Measurements from ENCODE around the gene HMGCL.
"Not testable (repeated sequence)": the region's sequence is repeated elsewhere in the genome, so short reads cannot be mapped to it uniquely, and the experiment has no call there.

The HMGCL gene

GRCh38 chr1:23825076-23825761 is at the start of gene HMGCL:
TSS of gene HMGCL (minus strand) at chr1:23825429. CDS start at chr1:23825415, 14 bp downstream.
- DNase-seq = peak; percentile 87
- in situ Hi-C loops (cut with MboI; ENCODE audit: low pct_unique_long_range_greater_than_20kb, low sequenced_read_pairs) = no loop called here

DNA sequence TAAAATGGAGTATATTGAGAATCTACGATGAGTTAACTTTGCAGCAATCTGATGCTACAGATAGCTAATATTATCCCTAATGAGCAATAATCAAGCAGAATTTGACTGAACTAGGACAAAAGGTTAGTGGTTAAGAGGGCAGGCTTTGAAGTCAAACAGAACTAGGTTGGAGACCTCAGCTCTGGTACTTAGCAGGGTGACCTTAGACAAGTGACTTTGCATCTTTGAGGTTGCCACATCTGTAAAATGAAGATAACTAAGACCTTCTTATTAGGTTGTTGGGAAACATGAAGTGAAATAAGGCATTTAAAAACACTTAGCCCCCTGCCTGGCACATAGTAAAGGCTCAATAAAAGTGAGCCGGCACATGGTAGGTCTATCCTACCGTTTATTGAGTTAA is 47.2 kb upstream of the HMGCL start:
- in situ Hi-C loops (cut with MboI; ENCODE audit: low pct_unique_long_range_greater_than_20kb, low sequenced_read_pairs) = no loop called here
- no peak for DNase-seq

DNA sequence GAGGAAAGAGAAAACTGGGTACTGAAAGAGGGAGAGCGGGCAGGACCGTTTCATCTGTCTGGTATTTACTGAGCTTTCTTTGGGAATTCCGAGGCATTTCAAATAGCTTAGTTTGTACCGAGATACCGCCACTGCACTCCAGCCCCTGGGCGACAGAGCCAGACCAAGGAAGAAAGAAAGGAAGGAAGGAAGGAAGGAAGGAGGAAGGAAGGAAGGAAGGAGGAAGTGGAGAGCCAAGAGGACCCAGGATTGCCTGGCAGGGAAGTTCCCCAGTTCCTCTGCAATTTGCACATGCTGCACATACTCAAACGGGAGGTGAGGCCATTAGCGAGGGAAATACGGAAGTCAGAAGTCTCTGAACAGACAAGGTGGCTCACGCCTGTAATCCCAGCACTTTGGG is 43.8 kb upstream of the HMGCL start:
- in situ Hi-C loops (cut with MboI; ENCODE audit: low pct_unique_long_range_greater_than_20kb, low sequenced_read_pairs) = no loop called here
- peak; percentile 27 for DNase-seq

GRCh38 chr1:23868557-23869016 is 43.4 kb upstream of the HMGCL start:
- in situ Hi-C loops (cut with MboI; ENCODE audit: low pct_unique_long_range_greater_than_20kb, low sequenced_read_pairs) = no loop called here
- DNase-seq = no peak

GRCh38 chr1:23867895-23868556 is 42.8 kb upstream of the HMGCL start, which contains the start of gene FUCA1:
TSS of gene FUCA1 (minus strand) at chr1:23868290. CDS start at chr1:23868286, 4 bp downstream.
- in situ Hi-C loops (cut with MboI; ENCODE audit: low pct_unique_long_range_greater_than_20kb, low sequenced_read_pairs) = no loop called here
- DNase-seq = peak; percentile 95

DNA sequence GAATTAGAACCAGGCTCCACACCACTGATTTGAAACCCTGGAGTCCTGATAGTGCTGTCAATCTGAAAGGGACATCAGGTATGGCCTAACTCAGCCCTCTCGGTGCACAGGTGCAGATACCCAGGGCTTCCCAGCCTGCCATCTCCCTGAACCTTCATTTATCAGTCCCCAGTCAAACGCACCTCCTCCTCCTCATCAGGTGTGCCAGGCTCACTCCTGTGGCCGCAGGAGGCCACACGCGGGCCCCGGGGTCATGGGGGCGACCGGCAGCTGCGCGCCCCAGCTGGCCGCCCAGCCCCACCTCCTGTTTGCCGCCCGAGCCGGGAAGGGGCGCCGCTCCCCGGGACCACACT is 42.3 kb upstream of the HMGCL start:
- peak; percentile 21 for DNase-seq
- in situ Hi-C loops (cut with MboI; ENCODE audit: low pct_unique_long_range_greater_than_20kb, low sequenced_read_pairs) = no loop called here

DNA sequence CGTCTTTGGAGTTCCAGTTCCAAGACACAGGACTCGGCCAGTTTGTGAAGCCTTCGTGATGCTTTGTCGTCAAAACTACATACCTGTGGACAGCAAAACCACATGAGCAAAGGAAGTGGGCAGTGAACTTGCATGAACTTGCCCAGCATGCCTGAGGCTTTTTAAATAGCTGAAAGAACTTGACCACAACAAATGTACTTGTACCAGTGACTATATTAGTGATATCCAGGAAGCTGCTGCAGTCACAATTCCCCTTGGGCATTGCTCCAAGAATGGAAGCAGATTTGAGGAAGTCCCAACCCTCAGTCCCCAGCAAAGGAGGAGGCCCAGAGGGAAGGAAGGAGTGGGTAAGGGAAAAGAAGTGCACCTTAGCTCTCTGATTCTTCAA is 40.3 kb upstream of the HMGCL start:
- peak; percentile 77 for DNase-seq
- in situ Hi-C loops (cut with MboI; ENCODE audit: low pct_unique_long_range_greater_than_20kb, low sequenced_read_pairs) = no loop called here

DNA sequence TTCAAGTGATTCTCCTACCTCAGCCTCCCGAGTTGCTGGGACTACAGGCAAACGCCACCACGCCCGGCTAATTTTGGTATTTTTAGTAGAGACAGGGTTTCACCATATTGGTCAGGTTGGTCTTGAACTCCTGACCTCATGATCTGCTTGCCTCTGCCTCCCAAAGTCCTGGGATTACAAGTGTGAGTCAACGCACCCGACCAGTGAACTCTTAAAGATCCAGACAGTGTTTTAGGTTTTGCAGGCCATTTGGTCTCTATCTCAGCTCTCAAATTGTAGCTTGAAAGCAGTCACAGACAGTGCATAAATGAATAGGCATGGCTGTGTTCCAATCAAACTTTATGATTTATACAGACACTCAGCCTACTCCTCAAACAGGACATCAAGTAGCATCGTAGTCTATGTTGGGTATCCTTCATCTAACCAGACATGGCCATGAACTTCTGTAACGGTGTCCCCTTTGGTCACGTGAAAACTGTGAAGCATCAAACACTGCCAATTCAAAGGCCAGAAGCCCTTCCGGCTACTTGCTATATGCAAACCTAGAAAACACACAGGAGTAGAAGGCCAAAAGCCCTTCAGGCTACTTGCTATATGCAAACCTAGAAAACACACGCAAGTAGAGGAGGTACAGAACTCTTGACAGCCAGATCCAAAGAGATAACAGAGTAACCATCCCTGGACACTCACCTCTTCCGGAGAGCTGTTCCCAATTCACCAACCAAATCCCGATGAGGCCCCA is 39.7 kb upstream of the HMGCL start:
- DNase-seq = no peak
- in situ Hi-C loops (cut with MboI; ENCODE audit: low pct_unique_long_range_greater_than_20kb, low sequenced_read_pairs) = no loop called here

GRCh38 chr1:23862640-23863039 is 37.4 kb upstream of the HMGCL start:
- in situ Hi-C loops (cut with MboI; ENCODE audit: low pct_unique_long_range_greater_than_20kb, low sequenced_read_pairs) = no loop called here
- DNase-seq = no peak

DNA sequence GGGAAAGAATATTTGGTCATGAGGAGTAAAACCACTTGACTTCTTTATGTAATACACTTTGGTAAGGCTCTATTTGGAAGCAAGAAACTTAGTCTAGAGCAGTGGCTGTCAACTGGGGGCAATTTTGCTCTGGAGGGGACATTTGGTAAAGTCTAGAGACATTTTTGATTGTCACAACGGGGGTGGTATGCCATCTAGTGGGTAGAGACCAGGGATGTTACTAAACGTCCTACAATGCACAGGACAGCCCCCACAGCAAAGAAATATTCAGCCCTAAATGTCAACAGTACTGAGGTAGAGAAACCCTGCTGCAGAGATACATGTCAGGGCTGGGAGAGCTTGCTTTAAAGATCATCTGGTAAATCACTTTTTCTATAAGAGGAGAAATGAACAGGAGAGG is 29.3 kb upstream of the HMGCL start:
- peak; percentile 40 for DNase-seq
- in situ Hi-C loops (cut with MboI; ENCODE audit: low pct_unique_long_range_greater_than_20kb, low sequenced_read_pairs) = no loop called here

- DNase-seq; in situ Hi-C loops (cut with MboI; ENCODE audit: low pct_unique_long_range_greater_than_20kb, low sequenced_read_pairs): not testable (repeated sequence)
These were observed 27.9 kb upstream of the HMGCL start for GRCh38 chr1:23853124-23853523.

- in situ Hi-C loops (cut with MboI; ENCODE audit: low pct_unique_long_range_greater_than_20kb, low sequenced_read_pairs); DNase-seq: not testable (repeated sequence)
These were observed 26.2 kb upstream of the HMGCL start for GRCh38 chr1:23851406-23851805.

GRCh38 chr1:23848673-23849616 is 23.7 kb upstream of the HMGCL start:
- no peak for DNase-seq
- in situ Hi-C loops (cut with MboI; ENCODE audit: low pct_unique_long_range_greater_than_20kb, low sequenced_read_pairs) = no loop called here

GRCh38 chr1:23847482-23848095 is 22.4 kb upstream of the HMGCL start:
- DNase-seq; in situ Hi-C loops (cut with MboI; ENCODE audit: low pct_unique_long_range_greater_than_20kb, low sequenced_read_pairs): not testable (repeated sequence)

DNA sequence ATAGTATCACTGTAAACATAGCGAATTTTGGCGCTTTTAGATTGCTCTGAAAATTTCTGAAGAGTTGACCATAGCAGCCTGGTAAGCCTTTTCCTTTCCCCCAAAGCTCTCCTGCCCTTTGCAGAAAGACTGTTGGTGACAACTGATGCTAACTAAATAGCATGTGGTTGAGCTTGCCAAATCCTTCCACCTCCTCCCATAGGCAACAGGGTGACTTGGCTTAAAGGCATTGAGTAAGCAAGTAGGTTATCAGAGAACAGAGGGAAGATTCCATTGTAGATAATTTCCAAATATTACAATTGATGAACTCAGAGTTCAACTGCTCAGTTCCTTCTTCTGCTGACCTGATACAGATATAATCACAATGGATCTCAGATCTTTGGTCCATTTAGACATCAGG is 19.9 kb upstream of the HMGCL start:
- DNase-seq = no peak
- in situ Hi-C loops (cut with MboI; ENCODE audit: low pct_unique_long_range_greater_than_20kb, low sequenced_read_pairs) = no loop called here

- DNase-seq = no peak
- in situ Hi-C loops (cut with MboI; ENCODE audit: low pct_unique_long_range_greater_than_20kb, low sequenced_read_pairs) = no loop called here
These were observed 18.4 kb upstream of the HMGCL start for GRCh38 chr1:23843644-23844043.

DNA sequence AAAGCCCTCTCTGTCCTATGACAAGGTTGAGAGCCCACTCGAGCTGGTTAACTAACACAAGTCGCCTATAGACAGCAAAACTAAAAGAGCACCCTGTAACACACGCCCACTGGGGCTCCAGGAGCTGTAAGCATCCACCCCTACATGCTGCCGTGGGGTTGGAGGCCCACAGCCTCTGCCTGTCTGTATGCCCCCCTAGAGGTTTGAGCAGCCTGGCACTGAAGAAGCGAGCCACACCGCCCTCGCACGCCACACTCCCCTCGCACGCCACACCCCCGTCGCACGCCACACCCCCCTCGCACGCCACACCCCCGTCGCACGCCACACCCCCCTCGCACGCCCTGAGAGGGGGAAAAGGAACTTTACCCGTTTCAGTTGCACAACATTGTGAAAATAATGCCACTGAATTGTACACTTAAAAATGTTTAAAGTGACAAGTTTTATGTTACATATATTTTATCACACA is 13.2 kb upstream of the HMGCL start:
- peak; percentile 75 for DNase-seq
- in situ Hi-C loops (cut with MboI; ENCODE audit: low pct_unique_long_range_greater_than_20kb, low sequenced_read_pairs) = no loop called here

DNA sequence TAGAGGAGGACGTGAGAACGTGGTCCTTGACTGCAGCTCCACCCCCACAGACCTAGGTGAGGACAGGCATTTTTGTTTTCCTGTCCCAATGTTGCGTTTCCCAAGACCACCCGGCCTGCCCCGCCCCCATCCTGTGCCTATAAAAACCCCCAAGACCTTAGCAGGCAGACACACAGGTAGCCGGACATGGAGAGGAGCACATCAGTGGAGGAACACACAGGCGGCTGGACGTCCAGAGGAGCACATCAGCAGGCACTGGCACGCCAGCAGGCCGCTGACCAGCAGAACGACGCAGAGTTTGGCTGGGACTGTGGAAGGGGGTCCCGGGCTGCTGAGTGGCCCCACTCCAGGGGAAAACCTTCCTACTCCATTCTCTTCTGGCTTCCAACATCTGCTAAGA is 12.7 kb upstream of the HMGCL start:
- in situ Hi-C loops (cut with MboI; ENCODE audit: low pct_unique_long_range_greater_than_20kb, low sequenced_read_pairs) = no loop called here
- no peak for DNase-seq

DNA sequence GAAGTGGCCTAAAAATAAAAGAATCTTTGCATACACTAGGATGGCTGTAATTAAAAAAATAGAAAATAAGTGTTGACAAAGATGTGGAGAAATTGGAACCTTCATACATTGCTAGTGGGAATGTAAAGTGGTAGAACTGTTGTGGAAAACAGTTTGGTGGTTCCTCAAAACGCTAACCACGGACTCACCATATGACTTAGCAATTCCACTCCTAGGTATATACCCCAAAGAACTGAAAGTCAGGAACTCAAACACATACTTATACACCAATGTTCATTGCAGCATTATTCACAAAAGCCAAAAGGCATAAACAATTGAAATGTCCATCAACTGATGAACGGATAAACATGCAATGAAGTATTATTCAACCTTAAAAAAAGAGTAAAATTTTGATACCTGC is 10.8 kb upstream of the HMGCL start:
- peak; percentile 37 for DNase-seq
- in situ Hi-C loops (cut with MboI; ENCODE audit: low pct_unique_long_range_greater_than_20kb, low sequenced_read_pairs) = no loop called here

All from KBM-7 (cell line).